Thyroid gland (tissue), 4 donors: ENCODE measurements around the gene RIT2.

Experiments used
- POLR2A ChIP-seq, 2 donors: fragments of 450-650 bp; IDR thresholded peaks; one replicate each; pipeline ENCODE4 v1.6.1; 2017; ENCODE audit warnings: antibody characterized with exemption in 2 of 2, mild to moderate bottlenecking in 2 of 2, moderate library complexity in 1 of 2
- TF ChIP-seq, protein P1 (sequence below), 6 experiments: fragments of 200-600 bp in 3 of 6; fragments of 450-650 bp in 3 of 6; sonication (generic) in 3 of 6; IDR thresholded peaks; one replicate each; pipeline ENCODE4 v1.5.1; 2016 to 2019; ENCODE audit warnings: antibody characterized with exemption in 6 of 6, mild to moderate bottlenecking in 2 of 6, inconsistent platforms in 1 of 6, moderate library complexity in 1 of 6

- TF ChIP-seq, protein P1, sequence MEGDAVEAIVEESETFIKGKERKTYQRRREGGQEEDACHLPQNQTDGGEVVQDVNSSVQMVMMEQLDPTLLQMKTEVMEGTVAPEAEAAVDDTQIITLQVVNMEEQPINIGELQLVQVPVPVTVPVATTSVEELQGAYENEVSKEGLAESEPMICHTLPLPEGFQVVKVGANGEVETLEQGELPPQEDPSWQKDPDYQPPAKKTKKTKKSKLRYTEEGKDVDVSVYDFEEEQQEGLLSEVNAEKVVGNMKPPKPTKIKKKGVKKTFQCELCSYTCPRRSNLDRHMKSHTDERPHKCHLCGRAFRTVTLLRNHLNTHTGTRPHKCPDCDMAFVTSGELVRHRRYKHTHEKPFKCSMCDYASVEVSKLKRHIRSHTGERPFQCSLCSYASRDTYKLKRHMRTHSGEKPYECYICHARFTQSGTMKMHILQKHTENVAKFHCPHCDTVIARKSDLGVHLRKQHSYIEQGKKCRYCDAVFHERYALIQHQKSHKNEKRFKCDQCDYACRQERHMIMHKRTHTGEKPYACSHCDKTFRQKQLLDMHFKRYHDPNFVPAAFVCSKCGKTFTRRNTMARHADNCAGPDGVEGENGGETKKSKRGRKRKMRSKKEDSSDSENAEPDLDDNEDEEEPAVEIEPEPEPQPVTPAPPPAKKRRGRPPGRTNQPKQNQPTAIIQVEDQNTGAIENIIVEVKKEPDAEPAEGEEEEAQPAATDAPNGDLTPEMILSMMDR (IDR thresholded peaks at IDR 0.05): no peak
- TF ChIP-seq POLR2A (IDR thresholded peaks at IDR 0.05): no peak
Measured at GRCh38 chr18:43113220-43113895, 2.1 kb downstream of the RIT2 start.
